Stimulated activated CD8-positive, alpha-beta memory T cell treated with anti-CD3 and anti-CD28 coated beads, Interleukin-12 subunit alpha, Interleukin-12 subunit beta, amount 100 ng/mL, for 4 hours (primary cell): ENCODE data around the gene RASSF5.

ENCODE experiments used
- DNase-seq: peaks from one replicate; pipeline ENCODE4 v3.0.0-alpha.2; 2020; ENCODE audit warnings: low read depth

Gene RASSF5

GRCh38 chr1:206507284-206508129, at the start of gene RASSF5:
RASSF5 (plus strand) TSS chr1:206507531; CDS start chr1:206507603, 72 bp downstream.
- peak; percentile 63 for DNase-seq

GRCh38 chr1:206459703-206460102, 47.6 kb upstream of the RASSF5 start:
- no peak for DNase-seq

GRCh38 chr1:206460836-206461426, 46.4 kb upstream of the RASSF5 start:
- DNase-seq: no peak

- peak; percentile 32 for DNase-seq
These were observed 45.5 kb upstream of the RASSF5 start for GRCh38 chr1:206461602-206462455.

- no peak for DNase-seq
These were observed 44.2 kb upstream of the RASSF5 start for GRCh38 chr1:206463137-206463536.

- no peak for DNase-seq
These were observed 43.4 kb upstream of the RASSF5 start for GRCh38 chr1:206463911-206464310.

- DNase-seq: no peak
These were observed 42.8 kb upstream of the RASSF5 start for GRCh38 chr1:206464456-206464964.

- DNase-seq: no peak
These were observed 41.4 kb upstream of the RASSF5 start for GRCh38 chr1:206465951-206466350.

- DNase-seq: no peak
These were observed 40.3 kb upstream of the RASSF5 start for GRCh38 chr1:206466840-206467649.

- no peak for DNase-seq
These were observed 39.4 kb upstream of the RASSF5 start for GRCh38 chr1:206467915-206468314.

GRCh38 chr1:206468571-206468970, 38.8 kb upstream of the RASSF5 start:
- no peak for DNase-seq

- no peak for DNase-seq
These were observed 37.9 kb upstream of the RASSF5 start for GRCh38 chr1:206469411-206469932.

GRCh38 chr1:206469933-206470691, 37.2 kb upstream of the RASSF5 start, which contains the start of gene IKBKE:
IKBKE (plus strand) TSS chr1:206470476; CDS start chr1:206473228, 2,752 bp downstream.
- DNase-seq: no peak

- DNase-seq: peak; percentile 23
These were observed 36.5 kb upstream of the RASSF5 start for GRCh38 chr1:206470692-206471414.

- DNase-seq: no peak
These were observed 35.9 kb upstream of the RASSF5 start for GRCh38 chr1:206471415-206471801.

- DNase-seq: no peak
These were observed 35.3 kb upstream of the RASSF5 start for GRCh38 chr1:206472024-206472423.

GRCh38 chr1:206472454-206472853, 34.9 kb upstream of the RASSF5 start:
- no peak for DNase-seq

GRCh38 chr1:206472886-206473285, 34.4 kb upstream of the RASSF5 start:
- DNase-seq: no peak

- DNase-seq: no peak
These were observed 31.3 kb upstream of the RASSF5 start for GRCh38 chr1:206476058-206476457.

GRCh38 chr1:206476591-206476990, 30.7 kb upstream of the RASSF5 start:
- no peak for DNase-seq
